HG03520 (cell line): ENCODE results near the gene GRIK2.

Experiments
- ATAC-seq: cut with Tn5 transposase; IDR thresholded peaks from one replicate; pipeline ENCODE4 v1.9.1; 2021; ENCODE audit warnings: mild to moderate bottlenecking, moderate library complexity; ENCODE audit not compliant: unreplicated experiment

Gene GRIK2

DNA sequence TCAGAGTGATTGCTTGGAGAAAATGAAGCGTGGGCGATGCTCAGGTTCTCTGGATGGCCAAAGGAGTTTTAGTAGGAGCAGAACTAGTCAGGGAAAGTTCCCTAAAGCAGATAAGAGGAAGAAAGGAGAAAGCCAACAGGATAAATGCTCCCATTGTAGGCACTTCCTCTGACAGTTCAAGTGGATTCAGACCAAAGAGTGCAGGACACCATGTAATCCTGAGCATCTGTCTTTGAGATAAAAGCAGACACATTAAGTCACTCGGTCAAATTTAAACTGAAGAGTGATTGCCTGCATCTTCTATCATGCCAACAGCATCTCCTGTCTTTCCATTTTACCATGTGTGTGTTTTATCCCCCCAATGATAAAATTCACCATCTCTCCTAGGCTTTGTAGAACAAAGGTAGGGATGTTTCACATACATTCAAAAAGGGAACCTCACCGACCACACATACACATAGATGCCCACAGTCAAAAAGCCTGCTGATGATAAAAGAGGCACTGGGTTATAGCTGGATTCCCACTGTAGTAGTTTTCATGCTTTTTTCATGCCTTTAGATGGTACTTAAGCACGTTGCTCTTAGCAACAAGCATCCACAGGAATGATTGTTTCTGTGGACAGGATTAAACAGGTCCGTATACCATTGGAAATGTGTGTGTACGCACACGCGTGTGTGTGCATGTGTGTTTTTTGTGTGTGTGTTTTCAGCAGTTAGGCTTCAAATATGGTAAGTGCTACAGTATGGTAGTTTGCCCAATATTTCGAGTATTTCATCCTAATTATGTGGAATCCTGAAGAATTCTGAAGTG, 7.0 kb downstream of the GRIK2 start:
- no peak for ATAC-seq

GRCh38 chr6:101401171-101401570, 7.7 kb downstream of the GRIK2 start:
- no peak for ATAC-seq

- ATAC-seq, result no peak
Observed at GRCh38 chr6:101401792-101402621, 8.5 kb downstream of the GRIK2 start.

DNA sequence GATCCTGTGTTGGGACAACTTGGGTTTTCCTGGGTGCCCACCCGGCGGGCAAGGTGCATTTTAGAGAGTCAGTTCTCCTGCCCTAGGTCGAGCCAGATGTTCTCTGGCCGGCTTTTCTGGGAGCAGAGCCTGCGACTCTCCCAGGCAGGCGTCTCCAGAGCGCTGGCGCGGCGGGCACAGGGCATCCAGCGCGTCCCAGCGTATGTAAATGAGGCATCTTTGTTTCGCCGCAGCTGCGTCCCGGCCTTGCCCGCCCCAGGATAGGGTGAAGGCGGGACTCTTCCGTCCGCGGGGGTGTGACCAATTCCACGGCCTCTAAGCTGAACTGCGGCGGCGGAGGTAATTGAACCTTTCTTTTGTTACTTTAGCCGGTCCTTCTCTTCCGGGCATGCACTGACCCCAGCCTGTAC, 9.1 kb downstream of the GRIK2 start:
- ATAC-seq, result no peak

- no peak for ATAC-seq
Observed at GRCh38 chr6:101403216-101403945, 9.9 kb downstream of the GRIK2 start.

DNA sequence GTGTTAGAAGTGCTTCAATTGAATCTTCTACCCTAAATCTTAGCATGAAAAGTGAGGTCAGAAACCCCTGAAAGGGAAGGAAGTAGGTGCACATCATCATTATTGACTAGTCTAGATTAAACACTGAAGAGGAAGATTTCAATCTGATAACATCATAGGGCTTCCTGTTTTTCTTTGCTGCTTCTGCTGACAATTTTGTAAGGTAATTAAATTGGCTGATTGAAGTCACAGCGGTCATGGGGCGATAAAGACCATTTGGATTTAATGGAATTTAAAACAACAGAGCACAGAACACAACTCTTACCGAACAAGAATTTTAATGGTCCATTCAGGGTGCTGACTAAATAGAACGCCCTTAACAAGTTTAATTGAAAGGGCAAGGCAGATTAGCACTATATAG, 11.3 kb downstream of the GRIK2 start:
- no peak for ATAC-seq

DNA sequence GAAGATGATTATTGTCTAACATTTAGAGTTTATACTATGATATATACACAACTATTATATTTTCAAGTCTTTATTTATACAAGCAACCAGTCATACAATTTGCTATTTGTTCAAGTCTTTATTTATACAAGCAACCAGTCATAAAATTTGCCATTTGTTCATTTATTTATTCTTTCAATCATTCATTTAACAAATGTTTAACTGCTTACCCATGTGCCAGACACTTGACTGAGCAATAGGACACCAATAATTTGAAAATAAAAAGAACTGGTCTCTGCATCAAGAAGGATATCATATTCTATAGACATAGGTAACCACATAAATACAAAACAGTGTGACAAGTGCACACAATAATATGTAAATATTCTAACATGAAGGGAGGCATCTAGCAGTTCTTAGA, 20.3 kb downstream of the GRIK2 start:
- no peak for ATAC-seq

- ATAC-seq, result no peak
Observed at GRCh38 chr6:101417900-101418299, 24.4 kb downstream of the GRIK2 start.

DNA sequence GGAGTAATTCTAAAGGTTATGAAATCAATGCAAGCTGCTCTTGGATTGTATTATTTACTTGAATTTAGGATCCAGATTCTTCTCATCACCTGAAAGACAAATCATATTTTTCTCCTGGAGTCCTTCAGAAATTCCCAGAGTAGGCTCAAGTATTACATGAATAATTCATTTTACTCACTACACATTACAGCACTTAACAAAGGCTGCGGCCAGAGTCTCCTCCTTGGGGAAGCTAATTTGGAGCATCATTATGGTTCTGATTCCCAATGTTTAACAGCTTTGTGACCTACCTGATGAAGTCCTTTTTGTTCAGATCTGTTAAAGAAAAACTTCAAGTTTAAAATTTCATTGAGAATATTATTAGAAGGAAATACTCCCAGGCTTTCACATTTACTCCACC, 28.7 kb downstream of the GRIK2 start:
- ATAC-seq, result no peak

GRCh38 chr6:101422811-101423210, 29.3 kb downstream of the GRIK2 start:
- no peak for ATAC-seq

DNA sequence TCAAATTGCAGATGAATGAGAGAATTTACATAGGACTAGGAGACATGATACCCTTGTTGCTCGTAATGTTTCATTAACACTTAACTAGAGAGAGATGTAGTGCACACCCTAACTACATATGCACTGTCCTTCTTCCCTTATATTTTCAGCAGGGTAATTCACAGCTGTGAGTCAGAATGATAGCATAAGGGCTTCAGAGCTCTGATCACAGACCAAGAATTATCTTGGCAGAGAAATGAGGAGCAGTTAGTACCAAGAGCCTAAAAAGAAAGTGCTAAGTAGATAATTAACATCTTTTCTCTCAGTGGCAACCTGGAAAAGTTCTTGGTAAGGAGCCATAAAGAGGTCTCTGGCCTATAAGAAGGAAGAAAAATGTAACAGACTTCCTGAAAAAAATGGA, 35.8 kb downstream of the GRIK2 start:
- ATAC-seq, result no peak

DNA sequence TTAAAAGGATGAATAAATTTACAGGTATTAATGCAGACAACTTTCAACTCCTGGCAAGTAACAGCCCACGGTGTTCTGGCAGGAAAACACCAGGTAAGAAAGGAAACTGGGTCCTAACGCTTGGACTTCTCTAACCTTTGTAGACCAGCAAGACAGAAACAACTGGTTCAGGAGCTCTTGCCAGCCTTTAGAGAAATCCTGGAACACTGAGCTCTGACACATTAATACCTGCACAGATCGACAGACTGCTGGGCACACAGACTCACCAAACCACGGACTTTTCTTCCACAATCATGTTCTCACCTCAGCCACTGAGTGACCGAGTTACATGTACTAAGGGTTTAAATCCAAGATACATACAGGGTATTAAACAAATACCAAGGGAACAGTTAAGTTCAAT, 36.3 kb downstream of the GRIK2 start:
- no peak for ATAC-seq

GRCh38 chr6:101433141-101433540, 39.6 kb downstream of the GRIK2 start:
- no peak for ATAC-seq

DNA sequence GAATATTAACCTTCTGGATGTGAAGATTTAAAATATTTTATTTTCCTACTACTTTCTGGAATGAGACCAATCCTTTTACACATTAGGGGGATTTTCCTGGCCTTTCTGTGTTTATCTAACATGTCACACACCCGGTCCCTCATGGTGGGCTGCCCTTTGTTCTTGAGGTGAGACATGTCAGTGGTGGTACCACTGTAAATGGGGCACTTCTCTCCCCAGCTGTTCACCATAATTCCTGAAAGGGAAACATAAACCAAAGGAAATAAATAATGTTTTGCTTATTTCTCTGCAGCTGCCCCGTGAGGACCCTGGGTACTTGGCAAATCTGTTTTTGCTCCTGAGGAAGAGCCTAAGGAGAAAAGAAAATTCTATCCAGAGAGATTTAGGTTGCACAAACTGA, 41.1 kb downstream of the GRIK2 start:
- no peak for ATAC-seq

DNA sequence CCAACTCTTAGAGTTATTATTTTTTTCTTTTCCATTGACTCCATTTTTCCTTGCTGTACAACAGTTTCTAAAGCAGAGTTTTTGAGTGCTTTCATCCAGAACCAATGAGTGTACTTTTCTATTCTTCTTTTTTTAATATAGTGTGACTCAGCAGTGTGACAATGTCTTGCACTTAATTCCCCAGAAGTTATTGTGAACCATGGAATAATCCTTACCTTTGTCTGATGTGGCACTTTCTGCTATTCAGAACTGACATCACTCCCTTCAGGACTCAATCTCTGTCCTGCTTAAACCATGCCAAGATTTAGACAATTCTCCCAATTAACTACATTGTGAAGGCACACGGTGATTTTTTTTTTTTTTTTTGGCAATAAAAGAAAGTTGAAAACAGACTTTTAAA, 41.5 kb downstream of the GRIK2 start:
- no peak for ATAC-seq

GRCh38 chr6:101439790-101440189, 46.3 kb downstream of the GRIK2 start:
- no peak for ATAC-seq

GRCh38 chr6:101443315-101443714, 49.8 kb downstream of the GRIK2 start:
- no peak for ATAC-seq

DNA sequence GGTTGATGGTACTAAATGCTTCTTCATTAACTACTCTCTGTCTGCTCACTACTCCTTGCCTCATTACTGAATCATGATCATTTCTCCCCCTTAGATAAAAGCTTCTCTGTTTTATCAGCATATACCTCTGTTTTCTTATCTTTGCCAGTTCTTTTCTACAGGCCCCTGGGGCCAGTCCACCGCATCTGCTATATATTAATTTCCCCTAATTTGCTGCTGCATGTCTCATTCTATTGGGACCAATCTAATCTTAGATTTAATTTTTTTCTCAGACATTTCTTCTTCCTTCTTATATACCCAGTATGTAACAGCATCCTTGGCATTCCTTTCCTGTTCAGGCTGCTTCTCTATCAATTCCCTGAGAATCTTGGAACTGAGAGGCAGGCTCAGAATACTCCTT, 51.2 kb downstream of the GRIK2 start:
- no peak for ATAC-seq

DNA sequence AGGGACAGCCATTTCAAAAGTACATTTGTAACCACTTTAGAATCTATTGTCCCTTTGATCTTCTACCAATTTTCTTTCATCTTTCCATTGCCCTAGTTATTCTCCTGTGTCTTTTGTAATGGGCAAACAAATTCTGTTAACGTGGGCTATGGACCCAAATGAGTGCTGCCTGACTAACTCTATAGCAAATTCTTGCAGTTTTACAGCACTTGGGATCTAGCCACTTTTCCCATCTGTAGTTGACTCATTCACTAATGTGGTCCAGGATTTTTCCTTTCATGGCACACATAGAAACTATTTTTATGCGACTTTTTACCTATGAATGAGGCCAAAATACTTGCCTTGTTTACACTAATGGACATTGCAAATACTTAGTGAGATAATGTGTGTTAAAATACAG, 52.0 kb downstream of the GRIK2 start:
- no peak for ATAC-seq

GRCh38 chr6:101450901-101451300, 57.4 kb downstream of the GRIK2 start:
- ATAC-seq, result no peak

- ATAC-seq, result no peak
Observed at GRCh38 chr6:101451981-101452380, 58.5 kb downstream of the GRIK2 start.

- no peak for ATAC-seq
Observed at GRCh38 chr6:101453221-101453620, 59.7 kb downstream of the GRIK2 start.
